GM12878 (cell line): Measurements from ENCODE around the gene PELI2. TPM values are rescaled to one million over a fixed set of nuclear protein-coding genes. Genes with fewer than 3 reads are reported as not detected.

Experiments
- ATF7 ChIP-seq: fragments of 450-650 bp; IDR thresholded peaks from 2 replicates; pipeline ENCODE4 v1.6.1; 2016; ENCODE audit warnings: low read depth, mild to moderate bottlenecking
- EGR1 ChIP-seq, 2 experiments: IDR thresholded peaks; 1 replicate in 1 of 2; 2 replicates in 1 of 2; pipeline ENCODE4 v1.6.1; 2011 to 2012; ENCODE audit warnings: low read depth in 2 of 2, low read length in 2 of 2, borderline replicate concordance in 1 of 2, mild to moderate bottlenecking in 1 of 2, moderate library complexity in 1 of 2
- GATAD2B ChIP-seq: fragments of 450-650 bp; conservative IDR thresholded peaks from 2 replicates; pipeline ENCODE4 v1.6.1; 2017; ENCODE audit warnings: low read depth, mild to moderate bottlenecking, moderate library complexity
- LARP7 ChIP-seq: fragments of 450-650 bp; IDR thresholded peaks from 2 replicates; pipeline ENCODE4 v1.6.1; 2017; ENCODE audit warnings: mild to moderate bottlenecking
- MEF2B ChIP-seq: fragments of 450-650 bp; IDR thresholded peaks from 2 replicates; pipeline ENCODE4 v1.6.1; 2018; ENCODE audit warnings: mild to moderate bottlenecking, moderate library complexity; ENCODE audit not compliant: partially characterized antibody, poor library complexity, severe bottlenecking
- RBBP5 ChIP-seq: fragments of 200-600 bp; sonication (generic); conservative IDR thresholded peaks from 2 replicates; pipeline ENCODE4 v1.6.1; 2016
- SUPT20H ChIP-seq: IDR thresholded peaks from 2 replicates; pipeline ENCODE4 v1.6.1; 2011; ENCODE audit warnings: low read depth, mild to moderate bottlenecking, low read length, moderate library complexity, borderline replicate concordance; ENCODE audit not compliant: control insufficient read depth
- WRNIP1 ChIP-seq: IDR thresholded peaks from 2 replicates; pipeline ENCODE4 v1.6.1; 2011; ENCODE audit warnings: low read depth, low read length, improper control_type of control experiment, borderline replicate concordance
- YY1 ChIP-seq: IDR thresholded peaks from 2 replicates; pipeline ENCODE4 v1.6.1; 2011; ENCODE audit warnings: low read depth, mild to moderate bottlenecking, low read length
- ZNF24 ChIP-seq: fragments of 450-650 bp; IDR thresholded peaks from 2 replicates; pipeline ENCODE4 v1.6.1; 2017; ENCODE audit warnings: antibody characterized with exemption, mild to moderate bottlenecking
- polyA plus RNA-seq, 11 experiments: library from polyadenylated mRNA; depleted of rRNA in 4 of 11; unstranded in 6 of 11; stranded (reverse) in 5 of 11; fragments of >200 nt; fragmentation: Nextera tagmentation in 4 of 11; fragmentation: Illumina TruSeq in 1 of 11; extraction: Ambion mirVana in 4 of 11; extraction: Trizol in 1 of 11; gene quantifications; 1 replicate in 1 of 11; 2 replicates in 10 of 11; pipeline versions ENCODE4 v1.2.1 to v1.2.3, GENCODE V29; 2011 to 2016; ENCODE audit warnings: inconsistent platforms in 2 of 11, missing spikeins in 2 of 11, low read depth in 1 of 11
- total RNA-seq, 4 experiments: library from RNA; depleted of rRNA in 3 of 4; stranded (reverse); fragments of >200 nt in 3 of 4; fragmentation: Illumina TruSeq in 1 of 4; extraction: Trizol in 1 of 4; gene quantifications; 2 replicates each; pipeline versions ENCODE4 v1.2.1 to v1.2.3, GENCODE V29; 2013 to 2021
- TF ChIP-seq, protein P1 (sequence below): IDR thresholded peaks from 2 replicates; pipeline ENCODE4 v1.6.1; 2012; ENCODE audit warnings: improper control_type of control experiment, low read depth, low read length; ENCODE audit not compliant: insufficient replicate concordance
- TF ChIP-seq, protein P2 (sequence below): IDR thresholded peaks from 2 replicates; pipeline ENCODE4 v1.6.1; 2011; ENCODE audit warnings: borderline replicate concordance, low read depth, mild to moderate bottlenecking, moderate library complexity, low read length; ENCODE audit not compliant: insufficient read depth, poor library complexity, severe bottlenecking

The PELI2 gene
- total and polyA plus RNA-seq, 10 of the 15 experiments (the other 5 are each of a cell fraction or from before 2014, with no cell fraction given) = under 0.01 to 0.10 (median 0.01) TPM; not detected in 3

DNA sequence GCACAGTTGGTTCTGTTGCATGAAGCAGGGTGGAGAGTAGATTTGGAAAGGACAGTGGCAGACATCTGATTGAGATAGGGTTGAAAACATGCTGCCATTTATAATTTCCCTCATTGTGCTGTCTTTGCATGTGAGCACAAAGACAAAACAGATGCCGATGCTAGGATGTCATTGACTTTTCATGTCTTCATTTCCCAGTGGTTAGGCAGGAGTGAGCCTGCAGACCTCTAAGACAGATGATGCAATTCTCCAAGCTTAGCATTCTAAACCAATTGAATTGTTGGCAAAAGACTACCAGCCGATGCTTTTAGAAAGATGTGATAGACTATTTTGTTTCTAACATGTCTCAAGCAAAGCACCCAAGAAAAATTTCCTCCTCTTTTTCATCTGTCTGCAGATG is 37.1 kb upstream of the PELI2 start (continued):
- TF ChIP-seq, protein P1, sequence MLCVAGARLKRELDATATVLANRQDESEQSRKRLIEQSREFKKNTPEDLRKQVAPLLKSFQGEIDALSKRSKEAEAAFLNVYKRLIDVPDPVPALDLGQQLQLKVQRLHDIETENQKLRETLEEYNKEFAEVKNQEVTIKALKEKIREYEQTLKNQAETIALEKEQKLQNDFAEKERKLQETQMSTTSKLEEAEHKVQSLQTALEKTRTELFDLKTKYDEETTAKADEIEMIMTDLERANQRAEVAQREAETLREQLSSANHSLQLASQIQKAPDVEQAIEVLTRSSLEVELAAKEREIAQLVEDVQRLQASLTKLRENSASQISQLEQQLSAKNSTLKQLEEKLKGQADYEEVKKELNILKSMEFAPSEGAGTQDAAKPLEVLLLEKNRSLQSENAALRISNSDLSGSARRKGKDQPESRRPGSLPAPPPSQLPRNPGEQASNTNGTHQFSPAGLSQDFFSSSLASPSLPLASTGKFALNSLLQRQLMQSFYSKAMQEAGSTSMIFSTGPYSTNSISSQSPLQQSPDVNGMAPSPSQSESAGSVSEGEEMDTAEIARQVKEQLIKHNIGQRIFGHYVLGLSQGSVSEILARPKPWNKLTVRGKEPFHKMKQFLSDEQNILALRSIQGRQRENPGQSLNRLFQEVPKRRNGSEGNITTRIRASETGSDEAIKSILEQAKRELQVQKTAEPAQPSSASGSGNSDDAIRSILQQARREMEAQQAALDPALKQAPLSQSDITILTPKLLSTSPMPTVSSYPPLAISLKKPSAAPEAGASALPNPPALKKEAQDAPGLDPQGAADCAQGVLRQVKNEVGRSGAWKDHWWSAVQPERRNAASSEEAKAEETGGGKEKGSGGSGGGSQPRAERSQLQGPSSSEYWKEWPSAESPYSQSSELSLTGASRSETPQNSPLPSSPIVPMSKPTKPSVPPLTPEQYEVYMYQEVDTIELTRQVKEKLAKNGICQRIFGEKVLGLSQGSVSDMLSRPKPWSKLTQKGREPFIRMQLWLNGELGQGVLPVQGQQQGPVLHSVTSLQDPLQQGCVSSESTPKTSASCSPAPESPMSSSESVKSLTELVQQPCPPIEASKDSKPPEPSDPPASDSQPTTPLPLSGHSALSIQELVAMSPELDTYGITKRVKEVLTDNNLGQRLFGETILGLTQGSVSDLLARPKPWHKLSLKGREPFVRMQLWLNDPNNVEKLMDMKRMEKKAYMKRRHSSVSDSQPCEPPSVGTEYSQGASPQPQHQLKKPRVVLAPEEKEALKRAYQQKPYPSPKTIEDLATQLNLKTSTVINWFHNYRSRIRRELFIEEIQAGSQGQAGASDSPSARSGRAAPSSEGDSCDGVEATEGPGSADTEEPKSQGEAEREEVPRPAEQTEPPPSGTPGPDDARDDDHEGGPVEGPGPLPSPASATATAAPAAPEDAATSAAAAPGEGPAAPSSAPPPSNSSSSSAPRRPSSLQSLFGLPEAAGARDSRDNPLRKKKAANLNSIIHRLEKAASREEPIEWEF = no peak
- TF ChIP-seq YY1 (no peak), RBBP5 (no peak), MEF2B (no peak), EGR1 (IDR thresholded peaks at IDR 0.05; ENCODE audit: borderline replicate concordance in 1 of 2, low read depth in 2 of 2, low read length in 2 of 2) (no peak), ZNF24 (no peak), SUPT20H (no peak), GATAD2B (no peak), LARP7 (no peak), WRNIP1 (no peak), ATF7 (no peak)
- TF ChIP-seq, protein P2, sequence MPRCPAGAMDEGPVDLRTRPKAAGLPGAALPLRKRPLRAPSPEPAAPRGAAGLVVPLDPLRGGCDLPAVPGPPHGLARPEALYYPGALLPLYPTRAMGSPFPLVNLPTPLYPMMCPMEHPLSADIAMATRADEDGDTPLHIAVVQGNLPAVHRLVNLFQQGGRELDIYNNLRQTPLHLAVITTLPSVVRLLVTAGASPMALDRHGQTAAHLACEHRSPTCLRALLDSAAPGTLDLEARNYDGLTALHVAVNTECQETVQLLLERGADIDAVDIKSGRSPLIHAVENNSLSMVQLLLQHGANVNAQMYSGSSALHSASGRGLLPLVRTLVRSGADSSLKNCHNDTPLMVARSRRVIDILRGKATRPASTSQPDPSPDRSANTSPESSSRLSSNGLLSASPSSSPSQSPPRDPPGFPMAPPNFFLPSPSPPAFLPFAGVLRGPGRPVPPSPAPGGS = no peak
